ENCODE results near the gene KLHL7.
"Not testable (repeated sequence)": the region's sequence is repeated elsewhere in the genome, so short reads cannot be mapped to it uniquely, and the experiment has no call there.

Gene KLHL7

DNA sequence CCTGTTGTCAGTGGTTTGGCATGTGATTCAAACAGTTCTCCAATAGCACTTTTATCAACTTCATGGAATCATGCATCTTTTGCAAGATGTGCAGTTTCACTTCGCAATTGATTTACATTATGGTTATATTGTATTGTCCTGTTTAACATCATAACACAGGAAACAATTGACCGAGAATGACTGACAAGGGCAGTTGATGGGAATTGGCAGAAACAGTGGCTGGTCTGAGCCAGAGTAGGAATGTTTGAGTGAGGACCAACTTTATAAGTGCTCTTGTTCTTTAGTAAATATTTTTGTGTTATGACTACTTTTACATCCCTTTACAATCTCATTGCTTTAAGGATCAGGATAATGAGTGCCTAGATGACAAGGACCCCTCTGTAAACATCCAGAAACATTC is 2.2 kb downstream of the KLHL7 start:
- DNase-seq = no peak

DNA sequence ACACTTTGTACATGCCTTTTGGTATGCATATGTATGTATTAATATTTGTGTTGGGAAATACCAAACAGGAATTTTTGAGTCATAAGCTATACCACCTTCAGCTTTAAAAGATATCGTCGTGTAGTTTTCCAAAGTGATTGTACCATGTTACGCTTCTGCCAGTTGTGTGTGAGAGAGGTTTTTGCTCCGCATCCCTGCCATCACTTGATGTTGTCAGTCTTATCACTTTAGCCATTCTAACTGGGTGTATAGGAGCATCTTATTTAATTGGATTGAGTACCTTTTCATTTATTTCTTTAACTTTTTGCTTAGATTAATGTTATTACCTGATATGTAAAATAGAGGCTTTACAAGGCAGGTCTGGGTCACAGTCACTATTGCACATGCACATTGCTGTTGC is 3.4 kb downstream of the KLHL7 start:
- no peak for DNase-seq

- DNase-seq = no peak
Measured at GRCh38 chr7:23109470-23109869, 3.9 kb downstream of the KLHL7 start.

GRCh38 chr7:23114896-23115295 is 9.3 kb downstream of the KLHL7 start:
- no peak for DNase-seq

DNA sequence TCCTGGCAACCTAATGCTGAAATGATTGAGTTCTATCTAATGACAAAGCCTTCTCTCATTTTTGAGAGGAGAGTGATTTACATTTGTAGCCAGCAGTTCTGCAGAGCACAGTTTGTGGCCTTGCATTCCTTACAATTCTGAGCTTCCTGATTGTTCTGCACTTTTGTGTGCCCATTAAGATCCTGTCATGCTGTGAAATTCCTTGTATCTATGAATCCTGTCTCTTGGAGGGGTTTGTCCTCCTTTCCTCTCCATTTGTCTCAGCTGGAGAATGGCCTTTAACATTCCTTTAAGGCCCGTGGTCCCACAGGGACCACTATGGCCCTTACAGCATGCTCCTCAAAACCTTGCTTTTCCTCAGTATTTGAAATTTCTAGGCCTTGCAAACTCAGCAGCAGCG is 10.4 kb downstream of the KLHL7 start:
- DNase-seq = no peak

DNA sequence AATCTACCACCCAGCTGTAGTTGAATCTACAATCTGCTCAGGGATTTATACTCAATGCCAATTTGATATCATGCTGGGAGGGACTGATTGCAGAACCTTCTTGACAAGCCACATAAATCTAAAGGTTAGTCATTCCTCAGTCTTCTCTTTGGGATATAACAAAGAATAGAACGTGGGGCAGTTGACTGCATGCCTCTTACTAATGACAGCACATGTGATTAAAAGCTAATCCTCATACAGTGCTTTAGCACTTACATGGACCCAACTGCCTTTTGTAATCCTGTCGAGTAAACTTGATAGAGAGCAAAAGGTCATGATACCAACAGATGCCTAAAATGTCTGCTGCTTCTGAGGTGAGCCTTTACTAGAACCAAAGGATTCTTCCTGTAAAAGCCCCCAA is 12.3 kb downstream of the KLHL7 start:
- DNase-seq = no peak

GRCh38 chr7:23120106-23120505 is 14.5 kb downstream of the KLHL7 start:
- no peak for DNase-seq

DNA sequence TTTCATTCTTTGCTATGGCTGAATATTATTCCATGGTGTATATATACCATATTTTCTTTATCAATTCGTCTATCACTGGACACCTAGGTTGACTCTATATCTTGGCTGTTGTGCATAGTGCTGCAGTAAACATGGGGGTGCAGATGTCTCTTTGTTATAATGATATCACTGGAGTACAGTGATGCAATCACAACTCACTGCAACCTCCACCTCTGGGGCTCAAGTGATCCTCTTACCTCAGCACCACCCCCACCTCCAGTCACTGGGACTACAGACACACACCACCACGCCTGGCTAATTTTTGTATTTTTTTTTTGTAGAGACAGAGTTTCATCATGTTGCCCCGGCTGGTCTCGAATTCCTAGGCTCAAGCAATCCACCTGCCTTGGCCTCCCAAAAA is 15.6 kb downstream of the KLHL7 start:
- no peak for DNase-seq

GRCh38 chr7:23123007-23123406 is 17.4 kb downstream of the KLHL7 start:
- DNase-seq = no peak

- DNase-seq = no peak
Measured at GRCh38 chr7:23123465-23123864, 17.9 kb downstream of the KLHL7 start.

DNA sequence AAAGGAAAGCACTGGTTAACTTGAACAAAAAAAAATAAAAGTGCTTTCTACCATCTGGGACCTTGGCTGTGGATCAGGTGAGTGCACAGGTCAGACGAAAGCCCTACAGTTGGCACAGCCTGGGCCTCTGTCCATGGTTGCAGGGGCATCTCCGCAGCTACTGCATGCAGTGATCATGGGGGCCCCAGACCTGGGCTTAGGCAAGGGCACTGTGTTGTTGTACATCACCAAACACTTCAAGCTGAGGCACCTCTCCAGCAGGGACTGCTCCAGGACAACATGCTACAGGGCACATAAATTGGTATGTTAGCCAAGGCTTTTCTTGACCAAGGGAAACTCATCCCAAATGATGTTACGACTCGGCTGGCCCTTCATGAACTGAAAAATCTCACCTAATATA is 23.5 kb downstream of the KLHL7 start:
- DNase-seq = no peak

- not testable (repeated sequence) for DNase-seq
Measured at GRCh38 chr7:23131799-23132198, 26.2 kb downstream of the KLHL7 start.

DNA sequence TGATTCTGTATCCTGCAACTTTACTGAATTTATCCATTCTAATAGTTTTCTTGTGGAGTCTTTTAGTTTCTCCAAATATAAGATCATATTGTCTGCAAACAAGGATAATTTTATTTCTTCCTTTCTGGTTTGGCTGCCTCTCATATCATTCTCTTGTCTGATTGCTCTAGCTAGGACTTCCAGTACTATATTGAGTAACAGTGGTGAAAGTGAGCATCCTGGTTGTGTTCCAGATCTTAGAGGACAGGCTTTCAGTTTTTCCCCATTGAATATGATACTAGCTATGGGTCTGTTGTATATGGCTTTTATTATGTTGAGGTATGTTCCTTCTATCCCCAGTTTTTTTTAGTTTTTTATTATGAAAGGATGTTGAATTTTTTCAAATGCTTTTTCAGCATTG is 28.2 kb downstream of the KLHL7 start:
- DNase-seq = no peak

GRCh38 chr7:23135755-23136154 is 30.2 kb downstream of the KLHL7 start:
- no peak for DNase-seq

- DNase-seq = no peak
Measured at GRCh38 chr7:23136216-23136615, 30.6 kb downstream of the KLHL7 start.

DNA sequence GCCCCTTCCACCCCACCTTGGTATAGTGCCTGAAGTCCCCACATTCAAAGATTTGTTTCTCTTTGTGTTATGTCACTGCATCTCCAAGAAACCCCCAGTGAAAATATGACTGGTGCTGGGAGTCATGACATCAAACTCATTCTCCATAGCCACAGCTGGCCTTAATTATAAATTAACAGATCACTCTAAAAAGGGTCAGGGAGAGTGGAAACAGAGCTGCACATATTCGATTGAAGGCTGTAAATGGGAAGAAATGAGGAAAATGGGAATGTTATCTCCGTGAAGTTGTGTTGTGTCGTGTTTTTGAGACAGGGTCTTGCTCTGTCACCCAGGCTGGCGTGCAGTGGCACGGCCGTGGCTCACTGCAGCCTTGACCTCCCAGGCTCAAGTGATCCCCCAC is 52.1 kb downstream of the KLHL7 start:
- DNase-seq = no peak

GRCh38 chr7:23158546-23158945 is 53.0 kb downstream of the KLHL7 start:
- no peak for DNase-seq

GRCh38 chr7:23161482-23161881 is 55.9 kb downstream of the KLHL7 start:
- DNase-seq = no peak

- DNase-seq = no peak
Measured at GRCh38 chr7:23164846-23165245, 59.3 kb downstream of the KLHL7 start.

GRCh38 chr7:23165316-23165715 is 59.7 kb downstream of the KLHL7 start:
- DNase-seq = no peak

DNA sequence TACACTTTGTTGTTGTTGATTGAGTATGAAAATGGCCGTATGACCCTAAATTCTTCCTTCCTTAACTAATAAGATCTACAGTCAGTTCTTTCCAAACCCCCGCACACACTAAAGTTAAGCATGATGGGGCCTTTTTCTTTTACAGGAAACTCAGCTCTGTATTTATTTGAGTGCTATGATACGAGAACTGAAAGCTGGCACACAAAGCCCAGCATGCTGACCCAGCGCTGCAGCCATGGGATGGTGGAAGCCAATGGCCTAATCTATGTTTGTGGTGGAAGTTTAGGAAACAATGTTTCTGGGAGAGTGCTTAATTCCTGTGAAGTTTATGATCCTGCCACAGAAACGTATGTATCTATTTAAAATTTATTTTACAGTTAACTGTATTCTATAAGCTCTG is 62.1 kb downstream of the KLHL7 start:
- no peak for DNase-seq

GRCh38 chr7:23168111-23168885 is 62.7 kb downstream of the KLHL7 start:
- DNase-seq = no peak

- DNase-seq = no peak
Measured at GRCh38 chr7:23175938-23176337, 70.4 kb downstream of the KLHL7 start.

- peak; percentile 100 for DNase-seq
Measured at GRCh38 chr7:23181684-23182553, 76.3 kb downstream of the KLHL7 start, which contains the start of gene NUP42. NUP42 (plus strand) TSS chr7:23182048; CDS start chr7:23182086, 38 bp downstream.
